H9 (cell line): ENCODE data around the gene KRT5. TPM values are rescaled to one million over a fixed set of nuclear protein-coding genes. Genes with fewer than 3 reads are reported as not detected.

Source experiments
- DNase-seq: peaks from one replicate; pipeline ENCODE4 v3.0.0-alpha.2; 2017
- H2AFZ ChIP-seq: one replicate; pipeline ENCODE4 v1.6.1; 2013; ENCODE audit warnings: mild to moderate bottlenecking, low read length, control low read depth, moderate library complexity
- H2AK5ac ChIP-seq: 2 replicates; pipeline ENCODE4 v1.6.1; 2013; ENCODE audit warnings: low read length, control low read depth, mixed read lengths; ENCODE audit not compliant: insufficient read length
- H2BK120ac ChIP-seq: one replicate; pipeline ENCODE4 v1.6.1; 2013; ENCODE audit warnings: low read depth, mild to moderate bottlenecking, low read length, control low read depth, inconsistent platforms; ENCODE audit not compliant: poor library complexity, severe bottlenecking
- H2BK12ac ChIP-seq: 2 replicates; pipeline ENCODE4 v1.6.1; 2013; ENCODE audit warnings: low read length, control low read depth, mixed read lengths, low read depth; ENCODE audit not compliant: insufficient read length
- H2BK15ac ChIP-seq: 2 replicates; pipeline ENCODE4 v1.6.1; 2013; ENCODE audit warnings: low read depth, low read length, control low read depth
- H2BK20ac ChIP-seq: one replicate; pipeline ENCODE4 v1.6.1; 2013; ENCODE audit warnings: low read depth, mild to moderate bottlenecking, low read length, control low read depth, inconsistent platforms; ENCODE audit not compliant: poor library complexity, severe bottlenecking
- H2BK5ac ChIP-seq: 2 replicates; pipeline ENCODE4 v1.6.1; 2013; ENCODE audit warnings: low read length, control low read depth, mixed read lengths; ENCODE audit not compliant: insufficient read length
- H3K14ac ChIP-seq: 2 replicates; pipeline ENCODE4 v1.6.1; 2013; ENCODE audit warnings: low read length, control low read depth; ENCODE audit not compliant: insufficient read depth
- H3K18ac ChIP-seq: 2 replicates; pipeline ENCODE4 v1.6.1; 2013; ENCODE audit warnings: low read depth, mild to moderate bottlenecking, mixed read lengths, low read length, control low read depth; ENCODE audit not compliant: insufficient read length
- H3K23ac ChIP-seq: 2 replicates; pipeline ENCODE4 v1.6.1; 2013; ENCODE audit warnings: low read length, control low read depth, mixed read lengths, low read depth; ENCODE audit not compliant: insufficient read length
- H3K23me2 ChIP-seq: 2 replicates; pipeline ENCODE4 v1.6.1; 2013; ENCODE audit warnings: low read depth, mild to moderate bottlenecking, mixed read lengths, low read length, control low read depth; ENCODE audit not compliant: insufficient read length, poor library complexity, severe bottlenecking
- H3K27ac ChIP-seq: 2 replicates; pipeline ENCODE4 v1.5.1; 2013; ENCODE audit warnings: low read length, control low read depth, mixed read lengths, low read depth; ENCODE audit not compliant: insufficient read length
- H3K27me3 ChIP-seq: 2 replicates; pipeline ENCODE4 v1.6.1; 2013; ENCODE audit warnings: low read length, control low read depth, inconsistent platforms; ENCODE audit not compliant: insufficient read depth
- H3K4ac ChIP-seq: 2 replicates; pipeline ENCODE4 v1.6.1; 2013; ENCODE audit warnings: low read depth, mild to moderate bottlenecking, control low read depth, inconsistent platforms, low read length, moderate library complexity
- H3K4me1 ChIP-seq: 2 replicates; pipeline ENCODE4 v1.6.1; 2013; ENCODE audit warnings: low read length, control low read depth, inconsistent platforms; ENCODE audit not compliant: insufficient read depth
- H3K4me2 ChIP-seq: 2 replicates; pipeline ENCODE4 v1.6.1; 2013; ENCODE audit warnings: low read length, control low read depth, mixed read lengths; ENCODE audit not compliant: insufficient read length, insufficient read depth
- H3K56ac ChIP-seq: 2 replicates; pipeline ENCODE4 v1.6.1; 2013; ENCODE audit warnings: low read depth, mild to moderate bottlenecking, mixed read lengths, low read length, control low read depth; ENCODE audit not compliant: insufficient read length
- H3K79me1 ChIP-seq: 2 replicates; pipeline ENCODE4 v1.6.1; 2013; ENCODE audit warnings: low read depth, mild to moderate bottlenecking, moderate library complexity, low read length, control low read depth, inconsistent platforms; ENCODE audit not compliant: insufficient read depth, poor library complexity, severe bottlenecking
- H3K79me2 ChIP-seq: 2 replicates; pipeline ENCODE4 v1.6.1; 2013; ENCODE audit warnings: low read length, control low read depth, inconsistent platforms; ENCODE audit not compliant: insufficient read depth
- H3K9ac ChIP-seq: 2 replicates; pipeline ENCODE4 v1.6.1; 2013; ENCODE audit warnings: low read length, control low read depth, mixed read lengths; ENCODE audit not compliant: insufficient read length; ENCODE audit errors: extremely low read depth
- H3K9me3 ChIP-seq: one replicate; pipeline ENCODE4 v1.6.1; 2013; ENCODE audit warnings: low read depth, low read length, inconsistent platforms; ENCODE audit not compliant: control insufficient read depth
- H3T11ph ChIP-seq: one replicate; pipeline ENCODE4 v1.6.1; 2013; ENCODE audit warnings: mild to moderate bottlenecking, low read length, control low read depth, inconsistent platforms
- H4K20me1 ChIP-seq: one replicate; pipeline ENCODE4 v1.6.1; 2013; ENCODE audit not compliant: control insufficient read depth, insufficient read length, insufficient read depth
- H4K5ac ChIP-seq: 2 replicates; pipeline ENCODE4 v1.6.1; 2013; ENCODE audit warnings: low read depth, mild to moderate bottlenecking, mixed read lengths, low read length, control low read depth; ENCODE audit not compliant: insufficient read length
- H4K8ac ChIP-seq: replicated peaks from 2 replicates; pipeline ENCODE4 v1.6.1; 2013; ENCODE audit warnings: low read length, control low read depth, mixed read lengths, low read depth; ENCODE audit not compliant: insufficient read length
- H4K91ac ChIP-seq: 2 replicates; pipeline ENCODE4 v1.6.1; 2013; ENCODE audit warnings: low read depth, mild to moderate bottlenecking, moderate library complexity, mixed read lengths, low read length, control low read depth; ENCODE audit not compliant: insufficient read length
- H3K27ac Mint-ChIP-seq, 3 experiments: 2 replicates in 2 of 3; 3 replicates in 1 of 3; pipeline ENCODE4 v1.8.0; 2020 to 2021; ENCODE audit warnings: mixed read lengths in 3 of 3, mild to moderate bottlenecking in 1 of 3, moderate library complexity in 1 of 3
- H3K27me3 Mint-ChIP-seq: 2 replicates; pipeline ENCODE4 v1.8.0; 2021; ENCODE audit warnings: low read depth, mild to moderate bottlenecking, moderate library complexity, mixed read lengths
- H3K36me3 Mint-ChIP-seq, 3 experiments: 2 replicates in 2 of 3; 3 replicates in 1 of 3; pipeline ENCODE4 v1.8.0; 2020 to 2021; ENCODE audit warnings: low read depth in 3 of 3, mixed read lengths in 3 of 3; ENCODE audit not compliant: insufficient read depth in 1 of 3
- H3K4me1 Mint-ChIP-seq, 2 experiments: 2 replicates each; pipeline ENCODE4 v1.8.0; 2020; ENCODE audit warnings: mixed read lengths in 2 of 2
- H3K4me3 Mint-ChIP-seq, 2 experiments: 2 replicates in 1 of 2; 3 replicates in 1 of 2; pipeline ENCODE4 v1.8.0; 2020 to 2021; ENCODE audit warnings: mild to moderate bottlenecking in 2 of 2, mixed read lengths in 2 of 2, moderate library complexity in 1 of 2
- H3K9me3 Mint-ChIP-seq, 2 experiments: 2 replicates in 1 of 2; 3 replicates in 1 of 2; pipeline ENCODE4 v1.8.0; 2020; ENCODE audit warnings: mild to moderate bottlenecking in 2 of 2, mixed read lengths in 2 of 2, moderate library complexity in 1 of 2
- WGBS: extraction: QIAGEN DNeasy Blood & Tissue Kit; methylation state at CpG from one replicate; pipeline ENCODE4 v1.1.7; 2013; ENCODE audit warnings: missing lambda C conversion rate, low lambda C conversion rate, mixed read lengths; ENCODE audit not compliant: insufficient read length; ENCODE audit errors: extremely low coverage; 5-methylcytosine and 5-hydroxymethylcytosine counted together
- total RNA-seq: library from RNA; stranded (reverse); gene quantifications from 2 replicates; pipeline ENCODE4 v1.2.1, GENCODE V29; 2021
- TF ChIP-seq, protein P1 (sequence below): fragments of 200-600 bp; sonication (generic); conservative IDR thresholded peaks from 3 replicates; pipeline ENCODE4 v1.8.0; 2021; ENCODE audit warnings: antibody characterized with exemption, mild to moderate bottlenecking

Gene KRT5
- total RNA-seq, 1 experiment from 2014 or later: not detected

GRCh38 chr12:52506858-52507715 lies 13.1 kb downstream of the KRT5 start:
- no peak overlapping the region for H3K14ac ChIP-seq
- no peak overlapping the region for H3K4me3 Mint-ChIP-seq
- no peak overlapping the region for H3T11ph ChIP-seq
- H4K91ac ChIP-seq: no peak overlapping the region
- H4K20me1 ChIP-seq: no peaks in the 10 kb centered on the region
- no peak overlapping the region for H3K56ac ChIP-seq
- H2BK120ac ChIP-seq: no peak overlapping the region
- peak; percentile 61 for DNase-seq
- H2BK20ac ChIP-seq: no peak overlapping the region
- no peak overlapping the region for H3K27ac Mint-ChIP-seq
- no peaks in the 10 kb centered on the region for H3K23me2 ChIP-seq
- no peaks in the 10 kb centered on the region for H3K79me2 ChIP-seq
- no peak overlapping the region for H2BK12ac ChIP-seq
- no peaks in the 10 kb centered on the region for H3K27me3 ChIP-seq
- H3K36me3 Mint-ChIP-seq: peaks cover 0 to 7% (median 0%) of the 10 kb centered on the region in 3 experiments; a peak in 3 of 7 replicates
- H3K9me3 Mint-ChIP-seq: peaks cover 9 to 13% of the 10 kb centered on the region in 2 experiments
- no CpG with 5 or more reads among the region's 4 CpGs for WGBS
- no peak overlapping the region for H2BK15ac ChIP-seq
- H3K4ac ChIP-seq: no peak overlapping the region
- H3K9ac ChIP-seq: no peak overlapping the region
- H2BK5ac ChIP-seq: no peak overlapping the region
- peaks cover 2% of the 10 kb centered on the region for H3K27me3 Mint-ChIP-seq
- H3K23ac ChIP-seq: no peak overlapping the region
- H4K5ac ChIP-seq: no peak overlapping the region
- H3K27ac ChIP-seq: no peak overlapping the region
- H3K4me1 Mint-ChIP-seq: peaks cover 7 to 8% of the 10 kb centered on the region in 2 experiments; a peak in 3 of 4 replicates
- TF ChIP-seq, protein P1, sequence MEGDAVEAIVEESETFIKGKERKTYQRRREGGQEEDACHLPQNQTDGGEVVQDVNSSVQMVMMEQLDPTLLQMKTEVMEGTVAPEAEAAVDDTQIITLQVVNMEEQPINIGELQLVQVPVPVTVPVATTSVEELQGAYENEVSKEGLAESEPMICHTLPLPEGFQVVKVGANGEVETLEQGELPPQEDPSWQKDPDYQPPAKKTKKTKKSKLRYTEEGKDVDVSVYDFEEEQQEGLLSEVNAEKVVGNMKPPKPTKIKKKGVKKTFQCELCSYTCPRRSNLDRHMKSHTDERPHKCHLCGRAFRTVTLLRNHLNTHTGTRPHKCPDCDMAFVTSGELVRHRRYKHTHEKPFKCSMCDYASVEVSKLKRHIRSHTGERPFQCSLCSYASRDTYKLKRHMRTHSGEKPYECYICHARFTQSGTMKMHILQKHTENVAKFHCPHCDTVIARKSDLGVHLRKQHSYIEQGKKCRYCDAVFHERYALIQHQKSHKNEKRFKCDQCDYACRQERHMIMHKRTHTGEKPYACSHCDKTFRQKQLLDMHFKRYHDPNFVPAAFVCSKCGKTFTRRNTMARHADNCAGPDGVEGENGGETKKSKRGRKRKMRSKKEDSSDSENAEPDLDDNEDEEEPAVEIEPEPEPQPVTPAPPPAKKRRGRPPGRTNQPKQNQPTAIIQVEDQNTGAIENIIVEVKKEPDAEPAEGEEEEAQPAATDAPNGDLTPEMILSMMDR: peak; percentile 74
- H2AFZ ChIP-seq: no peak overlapping the region
- no peaks in the 10 kb centered on the region for H3K79me1 ChIP-seq
- H3K9me3 ChIP-seq: no peaks in the 10 kb centered on the region
- H2AK5ac ChIP-seq: no peak overlapping the region
- no peak overlapping the region for H3K4me2 ChIP-seq
- no peak overlapping the region for H3K18ac ChIP-seq
- no peaks in the 10 kb centered on the region for H3K4me1 ChIP-seq
- H4K8ac ChIP-seq: no peak overlapping the region
